HG03066 (cell line): ENCODE results near the gene MON2.

ENCODE experiments used
- ATAC-seq: cut with Tn5 transposase; IDR thresholded peaks from one replicate; pipeline ENCODE4 v1.9.1; 2021; ENCODE audit warnings: low read depth; ENCODE audit not compliant: unreplicated experiment

MON2 gene

DNA sequence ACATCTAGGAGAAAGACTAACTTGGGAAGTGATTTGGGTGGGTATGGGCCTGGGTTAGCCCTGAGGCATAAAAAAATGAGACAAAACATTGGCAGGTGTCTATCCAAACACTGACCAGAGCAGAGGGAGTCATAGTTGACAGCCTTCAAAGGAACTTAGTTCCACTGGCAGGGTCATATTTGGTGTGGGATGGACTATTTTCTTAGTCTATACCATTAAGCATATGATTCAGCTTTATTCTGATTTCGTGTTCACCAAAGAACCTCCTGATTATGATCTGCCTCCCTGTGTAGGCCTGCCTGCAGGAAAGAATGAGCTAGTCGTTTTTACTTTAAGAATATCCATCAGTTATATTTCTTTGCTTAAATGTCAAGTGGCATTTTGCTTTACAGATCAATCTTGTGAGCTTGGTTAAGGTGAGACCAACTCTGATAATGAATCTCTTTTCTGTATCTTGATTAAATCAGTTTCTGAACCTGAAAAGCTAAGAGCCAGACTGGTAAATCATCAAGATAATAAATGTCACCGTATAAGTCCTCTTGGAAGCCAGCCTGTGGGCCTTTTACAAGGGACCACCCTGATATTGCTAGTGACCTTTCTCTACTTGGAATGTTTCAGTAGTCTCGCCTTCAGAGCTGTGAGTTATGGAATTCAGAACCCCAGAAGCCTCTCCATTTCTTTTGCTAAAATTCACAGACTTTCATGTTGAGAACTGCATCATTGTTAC, 182.9 kb downstream of the MON2 start:
- ATAC-seq = no peak
